Tibial nerve (tissue), 4 donors: ENCODE measurements around the gene EXOSC1. TPM values are rescaled to one million over a fixed set of nuclear protein-coding genes. Genes with fewer than 3 reads are reported as not detected.
A peak's percentile ranks its signal among the peaks of the same experiment; 100 is the strongest.

Experiments used
- DNase-seq, 2 donors: peaks; one replicate each; pipeline ENCODE4 v3.0.0-alpha.2; 2019; ENCODE audit warnings: low spot score in 2 of 2
- H3K27ac ChIP-seq, 4 donors: fragments of 200-600 bp; sonication (generic) in 3 of 4; one replicate each; pipeline ENCODE4 v1.5.1; 2017 to 2019; ENCODE audit warnings: mild to moderate bottlenecking in 1 of 4
- H3K27me3 ChIP-seq, 2 donors: fragments of 200-600 bp; sonication (generic) in 1 of 2; one replicate each; pipeline versions ENCODE4 v1.5.1 to v1.6.0; 2017 to 2019
- H3K36me3 ChIP-seq, 3 donors: fragments of 200-600 bp; sonication (generic); one replicate each; pipeline ENCODE4 v1.5.1; 2018 to 2019
- H3K4me1 ChIP-seq, 4 donors: fragments of 200-600 bp; sonication (generic) in 3 of 4; one replicate each; pipeline ENCODE4 v1.5.1; 2017 to 2019
- H3K4me3 ChIP-seq, 4 donors: fragments of 200-600 bp; sonication (generic) in 3 of 4; one replicate each; pipeline ENCODE4 v1.5.1; 2017 to 2019; ENCODE audit warnings: mild to moderate bottlenecking in 1 of 4, moderate library complexity in 1 of 4
- H3K9me3 ChIP-seq, 4 donors: fragments of 200-600 bp; sonication (generic) in 3 of 4; one replicate each; pipeline ENCODE4 v1.5.1; 2017 to 2019
- CTCF ChIP-seq, 5 experiments: fragments of 200-600 bp in 3 of 5; fragments of 450-650 bp in 2 of 5; sonication (generic) in 3 of 5; IDR thresholded peaks; one replicate each; pipeline ENCODE4 v1.5.1; 2016 to 2019; ENCODE audit warnings: antibody characterized with exemption in 5 of 5, mild to moderate bottlenecking in 3 of 5, moderate library complexity in 2 of 5
- EP300 ChIP-seq, 2 donors: sonication (generic); formaldehyde crosslinking; IDR thresholded peaks; one replicate each; pipeline ENCODE4 v1.6.1; 2017; ENCODE audit warnings: antibody characterized with exemption in 2 of 2, mild to moderate bottlenecking in 1 of 2
- POLR2A ChIP-seq, 2 donors: fragments of 450-650 bp; IDR thresholded peaks; one replicate each; pipeline ENCODE4 v1.6.1; 2017; ENCODE audit warnings: antibody characterized with exemption in 2 of 2, mild to moderate bottlenecking in 2 of 2, moderate library complexity in 2 of 2
- WGBS, 2 donors: methylation state at CpG; one replicate each; pipeline ENCODE4 v1.1.5; 2018; 5-methylcytosine and 5-hydroxymethylcytosine counted together
- total RNA-seq, 4 donors: library from RNA; depleted of rRNA; stranded (reverse); fragments of >200 nt; gene quantifications; one replicate each; pipeline ENCODE4 v1.1.0, GENCODE V29; 2016

EXOSC1 gene
- 10 to 100 TPM; 21.6 to 40.8 (median 33.4) TPM for total RNA-seq

DNA sequence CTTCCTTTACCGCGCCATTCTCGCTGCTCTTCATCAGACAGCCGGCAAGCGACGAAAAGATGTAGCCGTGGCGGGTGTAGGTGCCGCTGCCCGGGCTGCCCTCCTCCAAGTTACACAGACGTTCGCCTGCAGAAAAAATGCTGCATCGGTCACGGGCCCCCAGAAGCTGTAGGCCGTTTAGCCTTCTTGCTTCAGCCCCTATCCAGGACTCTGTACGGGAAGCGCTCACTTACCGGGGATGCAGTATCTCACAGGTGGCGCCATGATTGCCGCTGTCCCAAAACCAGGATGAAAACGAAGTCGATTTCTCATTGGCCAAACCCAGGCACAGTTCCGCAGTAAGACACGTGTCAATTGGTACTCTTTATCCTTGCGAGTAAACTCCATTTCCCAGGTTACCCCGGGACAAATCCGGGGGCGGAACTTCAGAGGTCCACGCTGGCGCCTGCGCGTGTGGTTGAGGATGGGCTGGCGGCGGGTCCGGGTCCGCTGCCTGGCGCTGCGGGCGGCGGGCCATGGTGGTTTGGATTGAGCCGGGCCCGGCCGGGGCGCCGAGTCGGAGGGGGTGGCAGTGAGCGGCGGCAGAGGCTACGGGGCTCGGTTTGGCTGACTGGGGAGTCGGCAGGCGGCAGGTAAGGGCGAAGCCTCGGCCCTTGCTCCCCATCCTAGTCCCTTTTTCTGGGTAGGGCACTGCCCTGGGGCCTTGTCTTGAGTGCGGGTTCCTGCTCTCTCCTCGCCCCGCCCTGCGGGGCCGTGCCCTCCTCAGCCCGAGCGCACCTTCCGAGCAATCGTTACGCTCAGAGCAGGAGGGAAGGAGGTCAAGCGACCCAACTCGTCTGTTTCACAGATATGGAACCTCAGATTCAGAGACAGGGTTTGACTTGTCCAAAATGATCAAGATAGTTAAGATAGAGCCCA, at the start of gene EXOSC1, which contains the start of gene ZDHHC16:
TSS of gene EXOSC1 (minus strand) at position 285 of the 918 bp plus-strand sequence. CDS start at position 264, 21 bp downstream.
TSS of gene ZDHHC16 (plus strand) at position 454 of the 918 bp plus-strand sequence. CDS start 5,501 bp downstream, outside the sequence.
- Histone ChIP-seq H3K4me3 (peak within 1 kb of the TSS; percentile 83 to 94 (median 90)), H3K4me1 (peaks cover 0 to 58% (median 21%) of the 10 kb centered on the region in 4 donors), H3K27me3 (no peaks in the 10 kb centered on the region), H3K9me3 (no peaks in the 10 kb centered on the region), H3K27ac (peak within 1 kb of the TSS; percentile 55 to 76 (median 72)), H3K36me3 (peaks cover 0 to 12% (median 0%) of the 10 kb centered on the region in 3 donors)
- TF ChIP-seq EP300 (IDR thresholded peaks at IDR 0.05) (peak; percentile 74 to 81), POLR2A (IDR thresholded peaks at IDR 0.05) (peak; percentile 19 to 67), CTCF (IDR thresholded peaks at IDR 0.05) (peak in 2 of 5 experiments; percentile 17 to 33)
- 0 to 1% methylated on average over 61 to 63 of the region's 66 CpGs for WGBS, 2 donors
- peak; percentile 79 to 90 for DNase-seq

DNA sequence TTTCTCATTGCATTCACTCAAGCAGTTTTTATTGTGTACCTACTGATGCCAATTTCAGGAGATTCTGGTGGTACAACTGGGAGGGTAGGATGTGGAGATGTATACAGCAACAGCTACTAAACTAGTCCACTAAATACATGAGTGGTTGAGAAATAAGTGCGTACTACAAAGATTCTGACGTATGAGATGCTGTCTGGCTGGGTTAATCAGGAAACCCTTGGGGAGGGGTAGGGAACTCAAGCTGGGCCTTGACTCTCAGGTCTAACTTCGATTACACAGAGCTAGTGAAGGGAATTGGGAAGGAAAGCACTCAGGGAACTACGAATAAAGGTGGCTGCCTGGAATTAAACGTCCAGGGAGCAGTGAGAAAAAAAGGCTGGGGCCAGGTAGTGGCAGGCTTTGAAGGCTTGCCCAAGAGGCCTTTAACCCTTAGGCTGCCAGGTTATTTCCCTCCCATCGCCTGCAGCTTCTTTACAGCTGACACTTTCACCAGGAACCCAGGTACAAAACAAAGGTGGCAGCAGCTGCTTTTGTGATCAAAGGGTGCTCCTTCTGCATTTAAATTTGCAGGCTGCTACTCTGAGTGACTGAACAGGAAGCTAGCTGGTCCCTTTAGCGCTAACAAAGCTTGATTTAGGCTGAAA, 49.2 kb upstream of the EXOSC1 start:
- no peaks in the 10 kb centered on the region for H3K9me3 ChIP-seq
- WGBS, 2 donors = 36 to 40% methylated on average over 7 of the region's 7 CpGs
- DNase-seq = no peak
- no peak for TF ChIP-seq EP300 (IDR thresholded peaks at IDR 0.05)
- TF ChIP-seq POLR2A (IDR thresholded peaks at IDR 0.05) = no peak
- TF ChIP-seq CTCF (IDR thresholded peaks at IDR 0.05) = no peak
- peaks cover 0 to 3% (median 0%) of the 10 kb centered on the region in 3 donors for H3K36me3 ChIP-seq
- H3K4me3 ChIP-seq = no peak overlapping the region
- H3K27me3 ChIP-seq = no peaks in the 10 kb centered on the region
- peaks cover 0 to 66% (median 32%) of the 10 kb centered on the region in 4 donors for H3K4me1 ChIP-seq
- H3K27ac ChIP-seq = peak overlapping the region in 2 of 4 donors; percentile 68 to 73

- TF ChIP-seq CTCF (IDR thresholded peaks at IDR 0.05) (no peak), POLR2A (IDR thresholded peaks at IDR 0.05) (no peak), EP300 (IDR thresholded peaks at IDR 0.05) (peak in 1 of 2 donors; percentile 32)
- WGBS, 2 donors = 15 to 18% methylated on average over 2 of the region's 2 CpGs
- H3K4me3 ChIP-seq = no peak overlapping the region
- H3K9me3 ChIP-seq = no peaks in the 10 kb centered on the region
- peaks cover 0 to 3% (median 0%) of the 10 kb centered on the region in 3 donors for H3K36me3 ChIP-seq
- no peaks in the 10 kb centered on the region for H3K27me3 ChIP-seq
- no peak for DNase-seq
- H3K4me1 ChIP-seq = peaks cover 0 to 72% (median 31%) of the 10 kb centered on the region in 4 donors
- H3K27ac ChIP-seq = peak overlapping the region in 2 of 4 donors; percentile 68 to 73
Observed at GRCh38 chr10:97494151-97494550, 48.3 kb upstream of the EXOSC1 start.

GRCh38 chr10:97490592-97490991, 44.8 kb upstream of the EXOSC1 start:
- Histone ChIP-seq H3K36me3 (peaks cover 0 to 9% (median 0%) of the 10 kb centered on the region in 3 donors), H3K27me3 (no peaks in the 10 kb centered on the region), H3K4me1 (peaks cover 0 to 62% (median 18%) of the 10 kb centered on the region in 4 donors), H3K27ac (peak overlapping the region in 2 of 4 donors; percentile 22 to 39), H3K9me3 (no peaks in the 10 kb centered on the region), H3K4me3 (no peak overlapping the region)
- no peak for DNase-seq
- WGBS, 2 donors = 33 to 50% methylated on average over 2 of the region's 2 CpGs
- TF ChIP-seq EP300 (IDR thresholded peaks at IDR 0.05) (no peak), CTCF (IDR thresholded peaks at IDR 0.05) (no peak)
